IPS DF 4.7 (cell line): ENCODE data around the gene ZNF202.

Source experiments
- DNase-seq: peaks from one replicate; pipeline ENCODE4 v3.0.0-alpha.2; 2013; ENCODE audit warnings: low spot score; ENCODE audit errors: extremely low read depth

The ZNF202 gene

DNA sequence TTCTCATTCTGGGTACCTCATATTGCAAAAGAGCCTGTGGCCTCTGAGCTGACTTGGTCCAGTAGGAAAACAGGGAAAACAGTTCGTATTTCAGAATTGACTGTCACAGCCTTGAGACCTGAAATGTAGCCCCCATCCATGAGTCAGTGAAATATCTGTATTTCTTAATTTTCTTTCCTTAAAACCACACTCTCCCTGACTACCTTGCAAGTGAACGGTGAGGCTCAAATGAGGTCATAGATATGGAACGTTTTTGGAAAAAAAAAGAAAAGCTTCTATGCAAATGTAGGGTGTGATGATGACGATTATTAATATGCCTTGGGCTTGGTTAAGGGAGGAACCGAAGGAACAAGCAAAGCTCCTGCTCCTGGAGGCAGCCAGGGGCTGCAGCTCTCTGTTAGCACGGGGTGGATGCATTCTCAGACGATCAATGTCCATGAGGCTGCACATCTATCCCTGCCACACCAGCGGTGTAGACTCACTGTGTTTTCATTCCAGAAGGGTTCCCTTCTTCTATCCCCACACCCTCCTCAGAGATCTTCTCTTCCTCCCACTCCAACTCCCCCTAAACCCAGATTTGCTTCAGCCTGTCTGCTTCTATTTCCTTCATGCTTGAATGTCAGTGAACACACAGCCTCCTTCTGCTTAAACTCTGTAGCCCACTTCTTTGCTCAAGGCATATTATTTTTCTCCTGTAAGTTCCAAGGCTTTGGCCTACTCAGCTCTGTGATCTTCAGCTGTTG, 57.9 kb downstream of the ZNF202 start:
- no peak for DNase-seq

DNA sequence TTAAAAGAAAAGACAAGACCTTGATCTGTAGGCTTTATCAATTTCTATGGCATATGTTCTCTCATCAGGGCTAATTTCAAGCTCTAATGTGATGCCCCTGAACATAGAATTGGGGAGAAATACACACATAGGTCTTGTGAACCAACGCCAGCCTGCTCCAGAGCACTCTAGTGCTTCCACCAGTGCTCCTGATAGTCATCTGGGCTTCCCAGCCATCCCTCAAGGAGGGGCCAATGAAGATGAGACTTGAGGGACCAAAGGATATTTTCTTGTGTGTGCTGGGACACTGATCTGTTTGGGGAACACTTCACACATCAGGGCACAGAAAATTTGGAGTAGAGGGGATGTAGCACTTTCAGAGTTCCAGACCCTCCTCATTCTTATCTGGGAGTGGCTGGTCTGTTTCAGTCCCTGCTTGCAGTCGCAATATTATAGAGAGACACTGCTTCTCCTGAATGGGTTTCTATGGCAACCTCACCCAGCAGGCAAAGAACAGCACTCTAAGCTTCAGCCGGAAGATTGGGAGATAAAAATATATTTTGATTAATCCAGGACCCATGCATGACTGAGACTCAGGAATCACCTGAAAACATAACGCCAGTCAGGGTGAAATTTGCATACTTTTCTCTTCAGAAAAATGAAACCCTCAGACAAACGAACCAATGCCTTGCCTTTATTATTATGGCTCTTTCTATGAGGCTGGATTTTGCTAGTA, 58.6 kb downstream of the ZNF202 start:
- no peak for DNase-seq

DNA sequence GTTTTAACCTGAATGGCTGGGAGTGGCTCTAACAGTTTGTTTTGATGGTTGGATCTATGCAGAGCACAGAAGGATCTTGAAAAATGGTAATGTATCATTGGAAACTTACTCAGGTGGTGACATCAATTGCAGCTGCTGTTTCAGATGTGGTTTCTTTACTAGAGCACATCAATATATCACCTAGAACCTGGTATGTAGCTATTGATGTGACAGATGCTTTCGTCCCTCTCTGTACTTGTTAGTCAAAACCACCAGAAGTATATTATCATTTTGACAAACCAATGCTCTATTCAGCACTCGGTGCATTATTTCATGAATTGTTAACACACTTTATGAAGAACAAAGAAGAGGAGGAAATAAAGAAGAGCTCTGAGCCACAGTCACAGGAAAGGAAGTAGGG, 60.4 kb downstream of the ZNF202 start:
- no peak for DNase-seq

DNA sequence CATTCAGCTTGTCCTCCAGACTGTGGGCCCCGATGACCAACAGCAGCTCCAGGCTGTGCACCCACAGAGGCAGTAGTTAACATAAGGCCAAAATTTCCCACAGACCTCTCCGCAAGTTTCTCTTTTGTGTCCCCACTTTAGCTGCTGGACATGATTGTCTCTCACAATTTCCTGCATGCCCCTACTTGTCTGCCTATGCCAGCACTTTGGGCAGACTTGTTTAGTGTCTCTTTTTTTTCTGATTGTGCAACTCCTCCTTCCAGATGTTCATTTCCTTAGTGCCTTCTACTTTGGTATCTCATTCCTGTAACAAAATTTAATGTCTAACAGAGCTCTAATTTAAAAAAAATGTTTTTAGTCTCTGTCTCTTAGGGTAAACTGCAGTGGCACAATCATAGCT, 63.2 kb downstream of the ZNF202 start:
- no peak for DNase-seq

DNA sequence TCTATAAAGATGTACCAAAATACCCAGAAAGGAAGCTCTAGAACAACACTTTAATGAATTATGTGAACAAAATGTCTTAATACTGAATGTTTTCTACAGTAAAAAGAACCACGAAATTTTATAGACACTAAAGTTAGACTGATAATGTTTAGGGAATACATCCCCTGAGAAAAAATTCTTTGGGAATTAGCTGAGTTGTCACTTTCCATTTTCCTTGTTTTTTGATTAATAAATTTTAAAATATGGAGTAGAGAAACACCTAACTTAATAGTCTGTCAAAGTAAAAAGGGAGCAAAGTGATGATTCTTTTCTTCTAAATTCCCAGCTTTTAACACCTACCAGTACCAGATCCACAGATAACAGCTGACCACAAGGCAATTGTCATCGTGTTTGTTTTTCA, 64.0 kb downstream of the ZNF202 start:
- DNase-seq = no peak

DNA sequence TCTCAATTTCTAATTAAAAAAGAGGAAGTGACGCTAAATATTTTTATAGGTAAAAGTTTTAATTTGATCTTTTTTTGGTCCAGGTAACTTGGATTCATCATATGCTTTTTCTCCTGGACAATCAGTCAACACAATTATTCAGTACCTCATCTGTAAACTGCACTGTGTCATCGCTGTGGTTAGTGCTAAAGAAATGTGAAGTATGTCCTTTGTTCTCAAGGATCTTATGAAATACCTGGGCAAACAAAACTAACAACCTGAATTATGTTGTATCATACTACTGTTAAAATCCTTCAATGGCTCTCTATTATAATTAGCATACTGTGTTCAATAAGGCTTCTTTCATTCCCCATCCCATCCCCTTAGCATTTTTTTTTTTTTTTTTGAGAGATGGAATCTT, 67.2 kb downstream of the ZNF202 start:
- no peak for DNase-seq
